ENCODE results near the gene TAS2R14.

TAS2R14 gene, protein sequence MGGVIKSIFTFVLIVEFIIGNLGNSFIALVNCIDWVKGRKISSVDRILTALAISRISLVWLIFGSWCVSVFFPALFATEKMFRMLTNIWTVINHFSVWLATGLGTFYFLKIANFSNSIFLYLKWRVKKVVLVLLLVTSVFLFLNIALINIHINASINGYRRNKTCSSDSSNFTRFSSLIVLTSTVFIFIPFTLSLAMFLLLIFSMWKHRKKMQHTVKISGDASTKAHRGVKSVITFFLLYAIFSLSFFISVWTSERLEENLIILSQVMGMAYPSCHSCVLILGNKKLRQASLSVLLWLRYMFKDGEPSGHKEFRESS

DNA sequence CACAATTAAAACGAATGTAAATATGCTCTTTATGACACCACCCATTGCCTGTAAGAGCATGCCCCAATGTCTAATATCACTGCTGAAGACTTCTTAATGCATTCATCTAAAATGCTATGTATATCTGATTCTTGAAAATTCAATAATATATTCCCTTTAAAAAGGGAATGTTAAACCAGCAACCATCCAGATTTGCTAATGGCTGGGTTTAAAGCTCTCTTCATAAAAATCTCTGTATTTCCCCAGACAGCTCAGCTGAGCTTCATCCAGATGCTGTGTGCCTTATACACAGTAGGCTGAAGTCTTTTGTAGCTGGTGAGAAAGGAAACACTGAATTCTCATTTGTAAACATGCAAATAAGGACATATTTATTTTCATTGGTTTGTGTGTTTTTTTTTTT lies at the start of gene TAS2R14:
Gene TAS2R14, minus strand, starts transcription at position 101 of the 400 bp plus-strand sequence. Its CDS starts 56 bp downstream, at position 45.
- ATAC-seq = no peak
- no peak for DNase-seq

DNA sequence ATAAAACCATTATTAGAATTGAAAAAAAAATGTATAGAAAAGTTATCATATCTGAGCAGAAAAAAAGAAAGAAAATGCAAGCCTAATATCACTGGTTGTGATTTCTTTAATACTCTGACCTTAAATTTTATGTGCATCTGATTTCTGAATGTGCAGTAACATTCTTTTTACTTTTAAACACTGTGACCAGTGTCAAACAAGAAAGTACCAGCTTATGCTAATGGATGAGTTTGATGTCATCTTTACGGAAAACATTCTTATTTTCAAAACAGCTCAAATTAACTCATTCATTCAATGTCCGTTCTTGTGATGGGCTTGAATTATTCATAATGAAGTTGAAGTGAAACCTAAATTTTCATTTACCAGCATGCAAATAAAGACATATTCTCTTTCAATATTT lies 47.7 kb upstream of the TAS2R14 start, which contains the start of gene TAS2R50:
Gene TAS2R50, minus strand, starts transcription at position 101 of the 400 bp plus-strand sequence. Its CDS starts 52 bp downstream, at position 49.
- DNase-seq = no peak
- ATAC-seq = no peak

DNA sequence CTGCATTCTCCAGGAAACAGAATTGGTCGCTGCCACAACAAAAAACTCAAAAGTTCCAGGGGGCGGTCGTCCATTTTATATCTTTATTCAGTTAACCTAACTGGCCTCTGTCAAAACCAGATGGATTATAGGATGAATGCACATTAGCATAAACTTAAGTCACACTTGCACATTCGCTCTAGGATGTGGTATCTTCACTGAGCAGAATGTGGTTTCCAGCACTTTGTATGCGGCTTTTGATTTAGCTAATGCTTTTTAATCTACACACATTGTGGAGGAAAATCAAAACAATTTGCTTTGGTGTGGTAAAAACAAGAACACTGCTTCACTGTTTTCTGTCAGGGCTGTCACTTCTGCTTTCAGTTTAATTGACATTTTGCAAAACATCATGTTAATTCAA lies 43.2 kb upstream of the TAS2R14 start:
- ATAC-seq (peak; percentile 83), DNase-seq (peak; percentile 5)

DNA sequence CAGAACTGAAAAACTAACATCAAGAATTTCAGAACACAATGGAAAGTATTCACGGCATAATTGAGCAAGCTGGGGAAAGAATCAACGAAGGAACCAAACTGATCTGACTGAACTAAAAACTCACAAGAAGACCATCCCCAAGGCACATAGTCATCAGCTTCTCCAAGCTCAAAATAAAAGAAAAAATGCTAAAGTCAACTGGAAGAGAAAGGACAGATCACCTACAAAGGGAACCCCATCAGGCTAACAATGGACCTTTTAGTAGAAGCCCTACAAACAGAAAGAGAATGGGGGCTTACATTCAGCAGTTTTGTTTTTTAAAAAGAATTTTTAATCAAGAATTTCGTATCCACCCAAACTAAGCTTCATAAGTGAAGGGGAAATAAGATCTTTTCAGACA lies 35.9 kb upstream of the TAS2R14 start:
- no peak for DNase-seq
- ATAC-seq = no peak

DNA sequence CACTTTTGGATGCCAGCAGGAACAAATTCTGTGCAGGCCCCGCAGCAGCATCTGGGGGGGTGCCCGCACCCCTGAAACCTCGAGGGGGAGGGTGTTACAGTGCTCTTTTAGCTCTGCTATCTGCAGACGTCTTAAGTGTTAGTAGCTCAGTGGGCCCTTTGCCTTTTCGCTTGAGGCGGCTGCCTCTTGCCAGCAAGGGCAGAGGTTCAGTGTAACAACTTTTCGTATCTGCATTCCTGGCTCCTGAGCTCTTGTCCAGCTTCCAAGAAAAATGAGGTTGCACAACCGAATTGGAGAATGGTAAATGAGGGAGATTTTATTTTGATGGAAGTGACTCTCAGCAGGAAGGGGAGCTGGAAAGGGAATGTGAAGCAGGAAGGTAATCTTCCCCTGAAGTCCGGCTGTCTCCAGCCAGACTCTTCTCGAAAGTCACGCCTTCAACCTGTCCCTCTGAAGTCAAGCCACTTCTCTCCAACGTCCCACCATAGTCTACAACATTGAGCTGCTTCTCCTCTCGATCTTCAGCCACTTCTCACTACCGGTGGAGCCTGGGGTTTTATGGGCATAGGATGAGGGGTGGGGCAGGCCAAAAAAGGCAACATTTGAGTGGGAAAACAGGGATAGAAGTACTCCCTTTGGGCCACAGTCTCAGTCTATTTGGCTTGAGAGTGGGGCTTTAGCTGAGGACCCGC lies 29.8 kb upstream of the TAS2R14 start:
- DNase-seq = no peak
- no peak for ATAC-seq

DNA sequence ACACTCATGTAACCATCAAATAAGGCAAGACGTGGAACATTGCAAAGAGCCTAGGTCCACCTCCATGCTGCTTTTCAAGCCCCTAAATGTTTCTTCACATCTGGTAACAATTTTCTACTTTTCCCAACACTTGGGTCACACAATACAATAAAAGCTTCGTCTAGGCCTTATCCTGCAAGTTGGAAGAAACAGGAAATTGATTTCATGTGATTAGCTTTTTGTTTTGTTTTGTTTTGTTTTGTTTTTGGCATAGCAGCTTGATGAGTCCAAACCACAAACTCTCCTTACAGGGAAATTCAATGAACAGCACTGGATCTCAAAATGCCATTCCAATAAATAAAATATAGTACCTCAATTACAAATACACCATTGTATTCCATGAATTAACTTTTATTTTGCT lies 28.3 kb upstream of the TAS2R14 start:
- DNase-seq (no peak), ATAC-seq (no peak)

DNA sequence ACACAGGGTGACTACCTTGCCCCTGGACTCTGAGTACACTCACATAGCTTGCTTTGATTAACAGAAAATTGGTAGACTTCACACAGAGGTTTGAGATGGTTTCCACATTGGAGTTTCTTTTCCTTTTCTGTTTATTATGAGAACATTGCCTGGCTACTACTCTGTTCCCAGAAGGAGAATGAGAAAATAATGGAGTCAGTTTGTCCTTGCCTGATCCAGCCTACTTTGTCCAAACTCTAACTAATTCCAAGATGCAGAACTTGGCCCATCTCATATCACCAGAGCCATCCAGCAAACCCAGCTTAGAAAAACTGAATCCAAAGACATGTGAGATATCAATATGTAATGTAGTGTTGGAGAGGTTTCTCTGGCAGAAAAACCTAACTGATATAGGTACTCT lies 27.3 kb upstream of the TAS2R14 start:
- ATAC-seq (no peak), DNase-seq (no peak)

DNA sequence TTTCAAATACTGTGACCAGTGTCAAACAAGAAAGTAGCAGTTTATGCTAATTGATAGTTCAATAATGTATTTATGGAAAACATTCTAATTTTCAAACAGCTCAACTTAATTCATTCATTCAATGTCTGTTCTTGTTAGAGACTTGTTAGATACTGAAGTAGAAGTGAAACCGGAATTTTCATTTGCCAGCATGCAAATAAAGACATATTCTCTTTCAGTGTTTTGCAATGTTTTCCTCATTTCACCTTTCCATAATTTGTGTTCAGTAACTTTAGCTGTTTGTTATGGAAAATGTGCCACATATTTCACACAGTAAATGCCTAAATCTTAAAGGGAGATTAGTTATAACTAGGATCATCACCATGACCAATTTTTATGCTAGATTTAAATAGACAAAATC lies 26.4 kb upstream of the TAS2R14 start:
- DNase-seq = no peak
- no peak for ATAC-seq

DNA sequence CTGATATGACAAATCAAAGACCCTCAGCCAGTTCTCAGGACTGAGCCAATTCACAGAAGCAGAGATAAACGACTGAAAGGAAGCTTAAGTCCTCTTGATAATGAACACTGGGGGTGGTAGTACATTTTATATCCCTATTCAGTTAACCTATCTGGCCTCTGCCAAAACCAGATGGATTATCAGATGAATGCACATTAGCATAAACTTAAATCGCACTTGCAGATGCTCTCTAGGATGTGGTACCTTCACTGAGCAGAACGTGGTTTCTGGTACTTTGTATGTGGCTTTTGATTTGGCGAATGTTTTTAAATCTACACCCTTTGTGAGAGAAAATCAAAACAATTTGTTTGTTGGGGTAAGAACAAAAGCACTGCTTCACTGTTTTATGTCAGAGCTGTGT lies 21.1 kb upstream of the TAS2R14 start:
- ATAC-seq (no peak), DNase-seq (no peak)

DNA sequence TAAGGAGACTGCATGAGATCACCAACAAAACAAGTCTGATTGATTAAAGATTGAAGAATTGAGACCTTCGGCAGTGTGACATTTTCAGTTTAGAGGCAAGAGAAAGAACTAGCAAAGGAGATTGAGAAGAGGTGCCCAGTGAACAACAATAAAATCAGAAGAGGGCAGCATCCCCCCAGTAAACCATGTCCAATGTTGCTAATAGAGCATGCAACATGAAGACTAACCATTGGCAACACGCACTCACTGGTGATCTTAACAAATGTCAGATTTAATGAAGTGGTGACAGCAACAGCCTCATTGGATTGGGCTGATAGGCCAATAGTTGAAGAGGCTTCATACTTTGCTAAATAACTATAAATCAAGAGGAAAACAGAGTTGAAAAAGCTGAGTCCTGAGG lies 20.7 kb upstream of the TAS2R14 start:
- ATAC-seq (no peak), DNase-seq (no peak)

DNA sequence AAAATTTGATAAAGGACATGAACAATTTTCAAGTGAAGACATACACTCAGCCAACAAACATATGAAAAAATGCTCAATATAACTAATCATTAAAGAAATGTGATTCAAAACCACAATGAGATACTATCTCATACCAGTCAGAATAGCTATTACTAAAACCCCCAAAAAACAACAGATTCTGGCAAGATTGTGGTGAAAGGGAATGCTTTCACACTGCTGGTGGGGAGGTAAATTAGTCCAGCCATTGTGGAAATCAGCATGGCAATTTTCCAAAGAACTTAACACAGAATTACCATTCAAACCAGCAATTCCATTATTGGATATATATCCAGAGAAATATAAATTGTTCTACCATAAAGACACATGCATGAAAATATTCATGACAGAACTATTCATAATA lies 18.7 kb upstream of the TAS2R14 start:
- DNase-seq = no peak
- no peak for ATAC-seq

DNA sequence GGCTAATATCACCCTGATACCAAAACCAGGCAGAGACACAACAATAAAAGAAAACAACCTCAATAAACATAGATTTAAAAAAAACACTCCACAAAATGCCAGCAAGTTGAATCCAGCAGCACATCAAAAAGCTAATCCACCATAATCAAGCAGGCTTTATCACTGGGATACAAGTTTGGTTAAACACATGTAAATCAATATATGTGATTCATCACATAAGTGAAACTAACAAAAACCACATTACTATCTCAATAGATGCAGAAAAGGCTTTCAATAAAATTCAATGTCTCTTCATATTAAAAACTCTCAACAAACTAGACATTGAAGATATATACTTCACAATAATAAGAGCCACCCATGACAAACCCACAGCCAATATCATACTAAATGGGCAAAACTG lies 17.0 kb upstream of the TAS2R14 start:
- ATAC-seq (no peak), DNase-seq (no peak)

DNA sequence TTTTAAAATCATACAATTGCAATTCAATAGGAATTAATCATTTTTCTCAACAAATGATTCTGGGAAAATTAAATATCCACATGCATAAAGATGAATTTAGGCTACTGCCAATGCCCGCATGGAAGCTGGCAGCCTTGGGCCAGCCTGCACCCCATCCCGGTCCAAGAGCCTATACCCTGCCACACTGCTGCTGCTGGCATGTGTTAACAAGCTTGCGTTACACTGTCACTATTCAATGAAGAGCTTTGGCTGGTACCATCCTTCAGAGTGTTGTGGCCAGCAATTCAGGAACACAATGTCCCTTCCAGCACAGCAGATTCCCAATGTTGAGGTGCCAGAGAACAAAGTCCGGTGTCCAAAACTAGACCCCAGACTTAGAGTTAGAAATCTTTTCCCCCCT lies 13.6 kb upstream of the TAS2R14 start:
- no peak for DNase-seq
- no peak for ATAC-seq

DNA sequence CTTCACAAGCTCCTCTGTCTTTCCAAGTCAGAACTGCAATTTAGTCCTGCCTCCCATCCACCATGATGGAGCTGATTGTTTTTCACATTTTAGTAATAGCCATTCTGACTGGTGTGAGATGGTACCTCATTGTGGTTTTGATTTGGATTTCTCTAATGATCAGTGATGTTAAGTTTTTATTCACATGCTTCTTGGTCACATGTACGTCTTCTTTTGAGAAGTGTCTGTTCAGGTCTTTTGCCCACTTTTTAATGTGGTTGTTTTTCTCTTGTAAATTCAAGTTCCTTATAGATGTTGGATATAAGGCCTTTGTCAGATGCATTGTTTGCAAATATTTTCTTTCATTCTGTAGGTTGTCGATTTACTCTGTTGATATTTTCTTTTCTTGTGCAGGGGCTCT lies 4.1 kb upstream of the TAS2R14 start:
- ATAC-seq (no peak), DNase-seq (no peak)

DNA sequence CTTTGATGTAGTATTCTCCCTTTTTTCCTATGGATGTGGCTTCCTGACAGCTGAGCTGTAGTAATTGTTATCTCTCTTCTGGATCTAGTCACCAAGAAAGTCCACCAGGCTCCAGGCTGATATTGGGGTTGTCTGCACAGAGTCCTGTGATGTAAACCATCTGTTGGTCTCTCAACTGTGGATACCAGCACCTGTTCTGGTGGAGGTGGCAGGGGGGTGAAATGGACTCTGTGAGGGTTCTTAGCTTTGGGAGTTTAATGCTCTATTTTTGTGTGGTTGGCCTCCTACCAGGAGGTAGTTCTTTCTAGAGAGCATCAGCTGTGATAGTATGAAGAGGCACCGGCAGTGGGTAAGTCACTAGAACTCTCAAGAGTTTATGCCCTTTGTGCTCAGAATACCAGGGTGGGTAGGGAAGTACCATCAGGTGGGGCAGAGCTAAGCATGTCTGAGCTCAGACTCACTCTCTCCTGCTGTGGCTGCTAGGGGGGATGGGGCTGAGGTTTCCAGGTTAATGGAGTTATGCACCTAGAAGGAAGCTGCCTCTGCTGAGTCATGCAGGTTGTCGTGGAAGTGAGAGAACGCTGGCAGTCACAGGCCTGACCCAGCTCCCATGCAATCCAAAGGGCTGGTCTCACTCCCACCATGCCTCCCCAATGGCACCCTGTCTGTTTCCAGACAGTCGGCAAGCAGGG lies 3.0 kb upstream of the TAS2R14 start:
- peak; percentile 49 for ATAC-seq
- DNase-seq = no peak

DNA sequence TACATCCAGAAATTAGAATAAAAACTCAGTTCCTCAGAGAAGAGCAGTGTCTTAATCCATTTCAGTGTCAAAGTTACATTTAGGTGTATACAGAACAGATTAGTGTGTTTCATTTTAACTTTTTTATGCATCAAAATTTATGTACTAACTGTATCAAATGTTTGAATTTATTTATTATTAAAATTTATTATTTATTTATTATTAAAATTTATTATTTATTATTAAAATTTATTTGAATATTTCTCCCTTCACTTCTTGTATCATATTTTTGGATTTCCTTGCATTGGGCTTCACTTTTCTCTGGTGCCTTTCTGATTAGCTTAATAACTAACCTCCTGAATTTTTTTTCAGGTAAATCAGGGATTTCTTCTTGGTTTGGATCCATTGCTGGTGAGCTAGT lies 2.3 kb upstream of the TAS2R14 start:
- DNase-seq = no peak
- no peak for ATAC-seq

DNA sequence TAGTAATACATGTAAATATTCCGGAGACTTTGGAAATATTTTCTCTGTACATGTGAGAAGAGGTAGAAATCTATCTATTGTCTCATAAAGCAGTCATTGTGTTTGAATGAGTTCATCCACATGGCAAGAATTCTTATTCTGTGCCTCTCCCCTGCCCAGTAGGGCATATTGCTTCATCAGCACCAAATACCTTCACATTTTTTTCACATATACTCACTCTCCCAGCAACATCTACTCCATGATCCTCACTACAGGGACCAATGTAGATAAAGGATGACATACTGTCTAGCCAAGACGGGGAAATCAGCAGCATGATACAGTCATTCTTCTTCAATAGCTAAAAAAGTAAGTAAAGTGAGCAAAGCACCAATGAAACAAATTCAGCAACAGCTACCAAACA lies 1.3 kb upstream of the TAS2R14 start:
- DNase-seq (no peak), ATAC-seq (no peak)

DNA sequence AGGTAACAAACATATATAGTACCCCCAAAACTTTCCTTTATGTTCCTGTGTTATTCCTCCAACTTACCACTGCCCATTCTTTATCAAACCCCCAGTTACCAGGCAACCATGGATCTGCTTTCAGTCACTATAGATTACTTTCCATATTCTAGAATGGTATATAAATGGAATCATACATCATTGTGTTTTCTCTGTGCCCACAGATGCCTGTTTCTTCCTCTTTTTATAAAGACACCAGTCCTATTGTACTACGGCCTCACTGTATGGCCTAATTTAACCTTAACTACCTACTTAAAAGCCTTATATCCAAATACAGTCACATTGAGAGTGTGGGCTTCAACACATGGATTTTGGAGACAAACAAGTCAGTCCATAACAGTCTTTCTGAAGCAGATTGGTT lies 2.6 kb downstream of the TAS2R14 start:
- ATAC-seq (no peak), DNase-seq (no peak)

DNA sequence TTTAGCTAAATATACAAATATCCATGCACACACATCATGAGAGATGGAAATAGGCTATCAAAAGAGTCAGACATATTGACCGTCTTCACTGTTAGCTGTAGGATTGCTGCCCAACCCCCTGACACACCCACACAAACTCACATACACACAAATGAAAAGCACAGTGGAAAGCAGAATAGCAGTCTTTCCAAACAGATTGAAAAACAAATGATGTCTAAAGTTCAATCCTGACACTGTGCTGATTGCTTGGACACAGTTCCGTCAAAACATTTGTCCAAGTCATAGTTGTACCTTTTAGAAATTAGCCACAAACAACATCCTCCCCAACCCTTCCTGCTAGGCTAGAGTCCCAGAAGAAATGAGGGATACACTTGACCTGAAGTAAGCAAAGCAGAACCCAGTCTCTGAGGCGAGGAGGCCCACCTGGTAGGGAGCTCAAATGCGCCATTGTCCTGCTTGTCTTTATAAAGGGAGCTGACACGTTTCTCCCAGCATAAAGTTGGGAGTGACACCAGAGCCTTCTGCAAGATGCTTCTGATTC lies 10.2 kb downstream of the TAS2R14 start, which contains the start of gene PRH2:
Gene PRH2, plus strand, starts transcription at position 491 of the 541 bp plus-strand sequence. Its CDS starts 38 bp downstream, at position 529.
- no peak for DNase-seq
- no peak for ATAC-seq

DNA sequence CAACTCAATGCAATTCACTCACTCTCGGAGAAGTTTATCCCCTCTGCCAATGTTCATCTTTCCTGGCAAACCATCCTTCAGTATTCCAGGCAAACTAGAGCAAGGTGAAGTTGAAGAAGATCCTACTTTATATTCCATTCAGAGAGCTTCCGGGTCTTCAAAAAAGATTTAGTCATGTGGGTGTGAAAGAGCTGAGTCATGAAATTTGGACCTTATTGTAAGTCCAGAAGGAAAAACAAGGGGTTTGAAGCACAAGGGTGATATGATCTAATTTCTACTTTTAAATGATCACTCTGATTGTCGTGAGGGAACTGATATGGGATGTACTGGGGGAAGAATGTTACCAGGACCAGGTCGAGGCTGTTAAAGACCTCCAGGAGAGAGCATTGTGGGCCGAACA lies 12.8 kb downstream of the TAS2R14 start:
- DNase-seq = no peak
- ATAC-seq = no peak

DNA sequence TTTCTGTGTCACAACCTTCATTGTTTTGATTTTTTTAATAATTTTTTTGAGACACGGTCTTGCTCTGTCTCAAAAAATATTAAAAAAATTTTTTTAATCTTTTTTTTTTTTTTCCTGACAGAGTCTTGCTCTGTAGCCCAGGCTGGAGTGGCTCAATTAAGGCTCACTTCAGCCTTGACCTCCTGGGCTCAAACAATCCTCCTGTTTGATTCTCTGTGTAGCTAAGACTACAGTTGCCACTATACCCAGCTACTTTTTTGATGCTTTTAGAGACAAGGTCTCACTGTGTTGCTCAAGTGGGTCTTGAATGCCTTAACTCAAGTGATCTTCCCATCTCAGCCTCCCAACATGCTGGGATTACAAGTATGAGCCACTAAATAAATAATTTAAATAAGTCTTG lies 19.3 kb downstream of the TAS2R14 start:
- ATAC-seq = no peak

DNA sequence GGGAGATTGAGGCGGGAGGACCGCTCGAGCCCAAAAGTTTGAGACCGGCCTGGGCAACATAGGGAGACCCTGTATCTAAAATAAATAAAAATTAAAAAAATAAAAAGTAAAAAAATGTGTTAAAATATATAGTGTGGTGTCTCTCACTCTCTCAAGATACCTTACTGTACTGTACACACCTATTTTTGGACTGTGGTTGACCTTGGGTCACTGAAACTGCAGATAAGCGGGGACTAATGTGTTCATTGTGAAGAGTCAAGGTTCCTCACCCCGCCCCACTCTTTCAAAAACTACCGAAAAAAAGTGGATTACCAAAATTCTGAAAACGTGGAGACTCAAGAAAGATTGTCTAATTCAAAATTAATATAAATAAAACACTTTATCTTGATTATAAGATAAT lies 28.7 kb downstream of the TAS2R14 start:
- ATAC-seq = no peak
- no peak for DNase-seq

More for the DNA sequence above, 19.3 kb downstream of the TAS2R14 start:
- no peak for DNase-seq

DNA sequence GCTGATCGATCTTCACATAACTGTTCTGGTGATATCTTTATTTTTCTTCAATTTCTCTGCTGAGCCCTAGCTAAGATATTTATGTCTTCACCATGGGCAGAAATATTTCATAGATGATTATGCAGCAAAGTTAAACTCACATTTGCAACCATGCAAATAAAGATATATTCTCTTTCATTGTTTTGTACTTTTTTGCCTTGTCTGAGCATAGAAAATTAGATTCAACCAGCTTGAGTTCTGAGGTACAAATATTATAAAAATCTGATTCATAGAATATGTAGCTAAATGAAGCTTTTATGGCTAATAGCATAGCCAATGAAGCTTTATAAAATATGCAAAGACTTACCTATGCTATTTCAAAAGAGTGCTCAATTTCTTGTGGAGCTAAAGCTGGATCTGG lies 29.6 kb downstream of the TAS2R14 start, which contains the start of gene TAS2R13:
Gene TAS2R13, minus strand, starts transcription at position 101 of the 400 bp plus-strand sequence. CDS start 264 bp downstream, outside the sequence.
- no peak for DNase-seq
- no peak for ATAC-seq

All from stimulated activated naive CD8-positive, alpha-beta T cell treated with anti-CD3 and anti-CD28 coated beads, Interleukin-15, Interleukin-2, amounts not matched to agents 100 U/mL and 50 U/mL, for 24 hours (primary cell).